HG03571 (cell line): ENCODE results near the gene TEKT2.

Experiments used
- ATAC-seq: cut with Tn5 transposase; IDR thresholded peaks from one replicate; pipeline ENCODE4 v1.9.1; 2021; ENCODE audit not compliant: unreplicated experiment

The TEKT2 gene

GRCh38 chr1:36101546-36101945 is 17.7 kb downstream of the TEKT2 start:
- no peak for ATAC-seq

GRCh38 chr1:36106269-36106668 is 22.4 kb downstream of the TEKT2 start:
- ATAC-seq, result no peak

- no peak for ATAC-seq
Measured at GRCh38 chr1:36107394-36107793, 23.5 kb downstream of the TEKT2 start.

- ATAC-seq, result no peak
Measured at GRCh38 chr1:36108314-36108713, 24.4 kb downstream of the TEKT2 start.

GRCh38 chr1:36109041-36109679 is 25.3 kb downstream of the TEKT2 start:
- no peak for ATAC-seq

- no peak for ATAC-seq
Measured at GRCh38 chr1:36111151-36111550, 27.3 kb downstream of the TEKT2 start.

- no peak for ATAC-seq
Measured at GRCh38 chr1:36112823-36113222, 28.9 kb downstream of the TEKT2 start.

GRCh38 chr1:36114371-36114770 is 30.5 kb downstream of the TEKT2 start:
- no peak for ATAC-seq

- ATAC-seq, result no peak
Measured at GRCh38 chr1:36115200-36115669, 31.3 kb downstream of the TEKT2 start.

- no peak for ATAC-seq
Measured at GRCh38 chr1:36115931-36116330, 32.0 kb downstream of the TEKT2 start.

GRCh38 chr1:36116901-36117300 is 33.0 kb downstream of the TEKT2 start:
- ATAC-seq, result no peak

GRCh38 chr1:36118447-36119204 is 34.7 kb downstream of the TEKT2 start:
- ATAC-seq, result no peak

- no peak for ATAC-seq
Measured at GRCh38 chr1:36119456-36119855, 35.6 kb downstream of the TEKT2 start.

- ATAC-seq, result no peak
Measured at GRCh38 chr1:36122062-36123030, 38.5 kb downstream of the TEKT2 start.

- no peak for ATAC-seq
Measured at GRCh38 chr1:36123356-36123755, 39.5 kb downstream of the TEKT2 start.

GRCh38 chr1:36124404-36125128 is 40.7 kb downstream of the TEKT2 start:
- no peak for ATAC-seq

GRCh38 chr1:36125129-36125991 is 41.5 kb downstream of the TEKT2 start, which contains the start of gene COL8A2:
Gene COL8A2, minus strand, starts transcription at chr1:36125222. Its CDS starts 24,980 bp downstream, at chr1:36100242.
- no peak for ATAC-seq

- ATAC-seq, result no peak
Measured at GRCh38 chr1:36126005-36126716, 42.3 kb downstream of the TEKT2 start.
